IPS-11a (cell line): Measurements from ENCODE around the gene PPP4R3A.
"Not testable (repeated sequence)": the region's sequence is repeated elsewhere in the genome, so short reads cannot be mapped to it uniquely, and the experiment has no call there.

Experiments used
- H3K4me3 ChIP-seq: one replicate; pipeline ENCODE4 v1.5.1; 2013; ENCODE audit warnings: low read depth, low read length, control low read depth

Gene PPP4R3A

GRCh38 chr14:91410771-91411536, 99.2 kb downstream of the PPP4R3A start:
- no peak overlapping the region for H3K4me3 ChIP-seq

- no peak overlapping the region for H3K4me3 ChIP-seq
These were observed 100.0 kb downstream of the PPP4R3A start for GRCh38 chr14:91409928-91410718.

GRCh38 chr14:91409240-91409639, 100.9 kb downstream of the PPP4R3A start:
- H3K4me3 ChIP-seq = not testable (repeated sequence)
